Stimulated activated CD8-positive, alpha-beta memory T cell treated with anti-CD3 and anti-CD28 coated beads, Interleukin-12 subunit alpha, Interleukin-12 subunit beta, amount 100 ng/mL, for 24 hours (primary cell): ENCODE results near the gene RAD51D.
"Not testable (repeated sequence)": the region's sequence is repeated elsewhere in the genome, so short reads cannot be mapped to it uniquely, and the experiment has no call there.

Source experiments
- DNase-seq: peaks from one replicate; pipeline ENCODE4 v3.0.0-alpha.2; 2020; ENCODE audit errors: extremely low read depth

RAD51D gene

GRCh38 chr17:35119370-35120165 lies at the start of gene RAD51D:
Gene RAD51D, minus strand, starts transcription at chr17:35119860. Its CDS starts 247 bp downstream, at chr17:35119613.
- peak; percentile 46 for DNase-seq

DNA sequence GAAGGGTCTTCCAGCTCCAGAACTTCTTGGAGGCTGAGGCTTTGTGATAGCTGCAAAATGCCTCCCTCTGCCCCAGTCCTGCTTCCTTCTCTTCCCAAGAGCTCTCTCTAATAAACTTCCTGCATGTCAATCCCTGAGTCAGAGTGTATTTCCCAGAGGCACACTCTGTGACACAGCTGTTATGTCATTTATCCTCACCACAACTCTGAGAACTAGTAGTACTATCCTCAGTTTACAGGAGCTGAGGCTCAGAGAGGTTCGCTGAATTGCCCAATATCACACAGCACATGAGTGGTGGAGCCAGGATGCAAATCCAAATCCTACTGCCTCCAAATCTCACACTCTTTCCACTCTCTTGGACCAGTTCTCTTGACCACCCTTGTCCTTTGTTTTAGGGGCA lies 48.0 kb upstream of the RAD51D start:
- no peak for DNase-seq

GRCh38 chr17:35167046-35167445 lies 47.4 kb upstream of the RAD51D start:
- DNase-seq, result no peak

DNA sequence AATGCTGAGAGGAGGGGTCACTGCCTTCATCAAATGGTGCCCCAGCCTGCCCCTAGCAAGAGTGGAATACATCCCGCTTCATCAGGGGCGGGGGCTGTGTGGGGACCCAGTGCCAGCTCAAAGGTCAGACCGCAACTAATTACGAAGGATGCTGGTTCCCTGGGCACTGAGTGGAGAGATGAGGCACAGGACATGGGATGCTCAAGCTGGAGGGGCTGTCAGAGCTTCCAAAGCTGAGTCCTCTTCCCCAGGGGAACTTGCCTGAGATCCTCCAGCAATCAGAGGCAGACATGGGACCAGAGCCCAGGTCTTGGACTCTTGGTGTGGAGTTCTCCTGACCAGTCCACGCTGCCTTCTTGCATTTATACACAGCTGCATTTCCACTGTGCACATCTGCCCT lies 46.9 kb upstream of the RAD51D start:
- DNase-seq, result no peak

DNA sequence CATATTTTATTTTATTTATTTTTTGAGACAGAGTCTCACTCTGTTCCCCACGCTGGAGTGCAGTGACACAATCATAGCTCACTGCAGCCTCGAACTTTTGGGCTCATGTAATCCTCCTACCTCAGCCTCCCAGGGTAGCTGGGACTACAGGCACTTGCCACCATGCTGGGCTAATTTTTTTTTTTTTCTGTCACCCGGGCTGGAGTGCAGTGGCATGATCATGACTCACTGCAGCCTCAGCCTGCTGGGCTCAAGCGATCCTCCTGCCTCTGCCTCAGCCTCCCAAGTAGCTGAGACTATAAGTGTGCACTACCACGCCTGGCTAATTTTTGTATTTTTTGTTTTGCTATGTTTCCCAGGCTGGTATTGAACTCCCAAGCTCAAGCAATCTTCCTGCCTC lies 45.1 kb upstream of the RAD51D start:
- no peak for DNase-seq

GRCh38 chr17:35163886-35164285 lies 44.2 kb upstream of the RAD51D start:
- DNase-seq, result no peak

DNA sequence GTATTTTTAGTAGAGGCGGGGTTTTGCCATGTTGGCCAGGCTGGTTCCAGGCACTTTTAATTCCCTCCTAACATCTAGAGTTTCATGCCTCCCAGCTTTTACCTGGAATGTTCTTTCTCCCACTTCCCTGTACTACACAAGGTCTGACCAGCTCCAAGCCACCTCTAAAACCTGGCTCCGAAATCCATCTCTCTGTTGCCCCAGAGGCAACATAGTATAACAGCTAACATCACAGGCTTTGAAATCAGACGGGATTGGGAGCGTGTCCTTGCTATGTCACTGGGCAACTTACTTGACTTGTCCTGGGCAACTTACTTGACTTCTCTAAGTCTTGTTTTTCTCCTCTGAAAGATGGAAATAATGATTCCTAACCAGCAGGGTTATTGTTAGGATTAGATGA lies 43.1 kb upstream of the RAD51D start:
- DNase-seq, result no peak

GRCh38 chr17:35161281-35161761 lies 41.7 kb upstream of the RAD51D start:
- no peak for DNase-seq

DNA sequence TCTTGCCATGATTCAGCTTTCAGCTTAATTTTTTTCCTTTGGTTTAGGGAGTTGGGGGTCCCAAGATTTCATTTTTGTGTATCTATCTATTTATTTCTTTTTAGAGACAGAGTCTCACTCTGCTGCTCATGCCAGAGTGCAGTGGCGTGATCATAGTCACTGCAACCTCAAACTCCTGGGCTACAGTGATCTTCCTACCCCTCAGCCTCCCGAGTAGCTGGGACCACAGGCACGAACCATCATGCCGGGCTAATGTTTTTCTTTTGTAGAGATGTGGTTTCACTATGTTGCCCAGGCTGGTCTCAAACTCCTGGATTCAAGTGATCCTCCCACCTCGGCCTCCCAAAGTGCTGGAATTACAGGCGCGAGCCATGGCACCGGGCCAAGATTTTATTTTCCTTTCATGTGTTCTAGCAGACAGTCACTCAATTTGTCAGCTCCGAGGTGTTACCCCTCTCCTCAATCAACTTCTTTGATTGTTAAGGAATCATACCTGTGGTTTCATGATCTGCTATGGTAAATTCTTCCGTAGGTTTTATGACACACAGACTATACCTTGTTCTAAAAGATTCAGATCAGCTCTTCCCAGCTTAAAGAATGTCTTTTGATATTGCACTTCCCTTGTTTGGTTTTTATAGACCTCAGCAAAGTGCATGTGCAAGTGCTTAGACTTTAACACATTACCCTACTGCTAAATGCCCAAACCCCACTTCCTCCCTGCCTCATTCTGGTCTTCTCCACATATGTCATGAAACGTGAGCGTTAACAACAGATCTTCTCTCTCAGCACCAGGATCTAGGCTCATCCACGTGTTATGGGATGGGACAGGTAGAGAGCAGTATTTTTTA lies 40.9 kb upstream of the RAD51D start:
- DNase-seq, result no peak

GRCh38 chr17:35159940-35160339 lies 40.3 kb upstream of the RAD51D start:
- DNase-seq, result no peak

DNA sequence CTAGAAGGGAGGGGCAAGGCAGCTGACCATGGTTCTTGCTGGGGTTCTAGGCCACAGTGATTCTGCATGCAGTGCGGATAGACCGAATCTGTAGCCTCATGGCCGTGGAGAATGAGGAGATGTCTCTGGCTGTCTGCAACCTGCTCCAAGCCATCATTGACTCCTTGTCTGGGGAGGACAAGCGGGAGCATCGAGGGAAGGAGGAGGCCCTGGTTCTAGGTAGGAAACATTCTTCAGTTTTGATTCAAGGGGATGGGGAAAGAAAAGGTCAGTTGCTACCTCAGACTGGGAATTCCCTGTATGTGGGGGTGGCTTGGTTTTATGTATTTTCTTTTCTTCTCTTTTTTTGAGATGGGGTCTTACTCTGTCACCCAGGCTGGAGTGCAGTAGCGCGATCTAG lies 35.6 kb upstream of the RAD51D start:
- DNase-seq, result no peak

GRCh38 chr17:35154196-35155165 lies 34.8 kb upstream of the RAD51D start:
- no peak for DNase-seq

DNA sequence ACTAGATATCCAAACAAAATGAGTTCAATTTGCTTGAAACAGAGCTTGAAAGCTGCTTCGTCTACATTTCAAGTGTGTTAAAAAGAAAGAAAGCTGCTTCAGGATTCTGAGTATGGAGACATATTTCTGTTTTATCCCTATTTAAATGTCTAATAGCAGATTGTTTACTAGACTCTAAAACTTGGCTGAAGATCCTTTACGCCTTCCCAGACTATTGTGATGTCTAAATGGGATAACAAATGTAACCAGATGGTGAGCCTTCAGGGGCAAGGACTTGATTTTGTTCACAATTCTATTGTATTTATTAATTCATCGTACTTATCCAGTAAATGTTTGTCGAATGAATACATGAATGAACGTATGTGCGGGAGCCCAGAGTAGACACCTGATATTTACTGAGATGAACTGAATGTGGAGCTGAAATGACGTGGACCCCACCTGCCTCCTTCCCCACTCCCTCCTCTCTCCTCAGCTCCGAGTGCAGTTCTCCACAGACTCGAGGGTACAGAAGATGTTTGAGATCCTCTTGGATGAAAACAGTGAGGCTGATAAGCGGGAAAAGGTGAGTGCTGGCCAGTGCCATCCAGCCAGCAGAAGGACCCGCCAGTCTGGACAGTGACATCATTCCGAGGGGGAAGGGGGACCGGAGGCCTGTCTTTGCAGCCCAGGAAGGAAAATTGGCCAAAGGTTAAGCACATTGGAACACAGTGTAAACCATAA lies 32.9 kb upstream of the RAD51D start:
- no peak for DNase-seq

GRCh38 chr17:35151080-35151479 lies 31.4 kb upstream of the RAD51D start:
- DNase-seq, result not testable (repeated sequence)

DNA sequence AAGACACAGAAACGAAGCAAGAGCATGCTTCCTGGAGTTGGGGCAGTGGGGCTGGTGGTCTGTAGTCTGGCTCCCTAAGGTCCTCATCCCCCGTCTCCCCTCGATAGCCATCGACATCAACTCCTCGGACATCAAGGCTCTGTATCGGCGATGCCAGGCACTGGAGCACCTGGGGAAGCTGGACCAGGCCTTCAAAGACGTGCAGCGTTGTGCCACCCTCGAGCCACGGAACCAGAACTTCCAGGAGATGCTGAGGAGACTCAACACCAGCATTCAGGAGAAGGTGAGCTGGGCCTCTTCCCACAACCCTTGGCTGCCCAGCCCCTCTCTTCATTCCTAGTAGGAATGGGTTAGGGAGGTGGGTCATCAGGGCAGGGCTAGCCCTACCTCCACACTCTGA lies 30.3 kb upstream of the RAD51D start:
- no peak for DNase-seq

DNA sequence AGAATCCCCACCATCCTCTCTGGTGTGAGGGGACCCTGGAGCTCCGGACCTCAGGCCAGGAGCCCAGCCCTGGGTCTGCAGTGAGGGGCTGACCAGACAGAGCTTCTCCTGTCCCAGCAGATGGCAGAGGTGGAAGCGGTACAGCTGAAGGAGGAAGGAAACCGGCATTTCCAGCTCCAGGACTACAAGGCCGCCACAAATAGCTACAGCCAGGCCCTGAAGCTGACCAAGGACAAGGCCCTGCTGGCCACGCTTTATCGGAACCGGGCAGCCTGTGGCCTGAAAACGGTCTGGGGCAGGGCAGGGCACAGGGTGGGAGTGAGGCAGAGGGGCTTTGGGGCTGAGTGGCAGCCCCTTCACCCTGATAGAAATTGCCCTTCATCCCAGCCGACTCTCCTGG lies 28.5 kb upstream of the RAD51D start:
- DNase-seq, result no peak

DNA sequence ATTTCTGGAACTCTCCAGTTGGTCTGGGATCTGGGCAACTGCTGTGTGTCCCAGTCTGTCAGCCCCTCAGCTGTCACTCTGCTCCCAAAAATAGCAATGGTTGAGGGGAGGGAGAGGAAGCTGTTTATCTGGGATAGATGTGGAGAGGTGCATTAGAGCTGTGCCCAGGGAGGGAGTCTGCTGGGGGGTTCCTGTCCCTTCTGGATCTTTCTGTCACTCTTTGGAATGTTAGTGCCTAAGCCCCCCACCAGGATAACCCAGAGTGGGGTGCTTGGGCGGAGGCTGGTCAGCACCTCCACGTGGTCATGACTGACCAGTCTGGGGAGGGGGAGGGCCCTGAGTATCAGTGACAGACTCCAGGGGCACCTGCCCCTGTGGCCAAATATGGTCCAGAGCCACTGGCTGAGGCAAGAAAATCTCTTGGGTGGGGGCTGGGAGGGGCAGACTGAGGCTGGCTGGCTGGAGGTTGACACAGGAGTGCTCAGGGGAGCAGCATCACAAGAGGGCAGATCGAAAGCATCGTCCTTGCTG lies 27.8 kb upstream of the RAD51D start, which contains the start of gene UNC45B:
Gene UNC45B, plus strand, starts transcription at position 443 of the 531 bp plus-strand sequence. CDS start 447 bp downstream, outside the sequence.
- no peak for DNase-seq

DNA sequence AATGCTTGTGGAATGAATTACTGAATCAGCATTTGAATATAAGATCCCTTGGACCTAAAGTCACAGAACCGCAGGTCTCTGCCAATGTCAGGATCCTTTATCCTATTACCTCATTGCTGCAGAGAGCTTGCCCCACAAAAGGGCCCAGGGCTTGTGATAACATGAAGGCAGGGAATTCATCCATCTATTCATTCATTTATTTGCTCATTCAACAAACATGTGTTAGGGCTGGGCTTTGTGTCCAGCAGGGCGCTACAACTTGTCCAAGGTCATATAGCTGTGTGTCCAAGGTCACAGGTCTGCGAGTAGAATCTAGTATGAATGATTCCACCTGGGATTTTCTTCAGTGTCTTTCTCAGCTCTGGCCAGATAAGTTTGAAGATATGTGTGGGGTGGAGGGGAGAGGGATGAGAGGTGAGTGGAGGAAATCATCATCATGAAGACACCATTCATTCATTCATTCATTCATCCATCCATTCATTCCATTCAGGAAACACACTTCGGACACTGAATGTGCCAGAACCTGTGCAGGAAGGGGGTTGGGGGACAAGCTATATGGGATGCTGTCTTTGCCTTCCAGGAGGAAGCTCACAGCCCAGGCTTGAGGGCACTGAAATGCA lies 26.7 kb upstream of the RAD51D start:
- no peak for DNase-seq

GRCh38 chr17:35144840-35145239 lies 25.2 kb upstream of the RAD51D start:
- no peak for DNase-seq

DNA sequence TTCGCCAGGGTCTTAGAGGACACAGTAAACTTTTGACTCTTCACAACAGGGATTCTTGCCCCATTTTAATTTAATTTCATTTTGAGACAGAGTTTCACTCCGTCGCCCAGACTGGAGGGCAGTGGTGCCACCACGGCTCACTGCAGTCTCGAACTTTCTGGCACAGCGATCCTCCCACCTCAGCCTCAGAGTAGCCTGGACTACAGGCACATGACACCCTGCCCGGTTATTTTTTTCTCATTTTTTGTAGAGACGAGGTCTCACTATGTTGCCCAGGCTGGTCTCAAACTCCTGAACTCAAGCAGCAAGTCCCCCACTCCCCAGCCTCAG lies 22.8 kb upstream of the RAD51D start:
- no peak for DNase-seq
